Body of pancreas (tissue), 4 donors: ENCODE data around the gene ANKRD11.

ENCODE experiments used
- POLR2A ChIP-seq, 3 donors: fragments of 450-650 bp; IDR thresholded peaks; one replicate each; pipeline ENCODE4 v1.6.1; 2016; ENCODE audit warnings: antibody characterized with exemption in 3 of 3, mild to moderate bottlenecking in 2 of 3
- TF ChIP-seq, protein P1 (sequence below), 7 experiments: fragments of 450-650 bp in 4 of 7; fragments of 200-600 bp in 3 of 7; sonication (generic) in 3 of 7; IDR thresholded peaks; one replicate each; pipeline ENCODE4 v1.5.1; 2016 to 2019; ENCODE audit warnings: antibody characterized with exemption in 7 of 7

DNA sequence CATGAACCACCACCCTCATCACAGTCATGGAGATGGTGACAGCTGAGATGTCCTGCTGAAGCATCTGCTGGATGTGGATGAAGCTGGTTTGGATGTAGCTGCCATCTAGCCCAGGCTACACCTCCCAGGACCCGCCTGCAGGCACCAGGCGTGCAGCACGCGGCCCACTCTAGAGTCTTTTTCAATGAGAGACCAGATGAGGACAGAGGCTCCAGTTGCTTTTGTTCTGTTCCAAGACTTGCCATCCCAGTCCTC, 170.8 kb downstream of the ANKRD11 start:
- TF ChIP-seq POLR2A (IDR thresholded peaks at IDR 0.05) = no peak
- TF ChIP-seq, protein P1, sequence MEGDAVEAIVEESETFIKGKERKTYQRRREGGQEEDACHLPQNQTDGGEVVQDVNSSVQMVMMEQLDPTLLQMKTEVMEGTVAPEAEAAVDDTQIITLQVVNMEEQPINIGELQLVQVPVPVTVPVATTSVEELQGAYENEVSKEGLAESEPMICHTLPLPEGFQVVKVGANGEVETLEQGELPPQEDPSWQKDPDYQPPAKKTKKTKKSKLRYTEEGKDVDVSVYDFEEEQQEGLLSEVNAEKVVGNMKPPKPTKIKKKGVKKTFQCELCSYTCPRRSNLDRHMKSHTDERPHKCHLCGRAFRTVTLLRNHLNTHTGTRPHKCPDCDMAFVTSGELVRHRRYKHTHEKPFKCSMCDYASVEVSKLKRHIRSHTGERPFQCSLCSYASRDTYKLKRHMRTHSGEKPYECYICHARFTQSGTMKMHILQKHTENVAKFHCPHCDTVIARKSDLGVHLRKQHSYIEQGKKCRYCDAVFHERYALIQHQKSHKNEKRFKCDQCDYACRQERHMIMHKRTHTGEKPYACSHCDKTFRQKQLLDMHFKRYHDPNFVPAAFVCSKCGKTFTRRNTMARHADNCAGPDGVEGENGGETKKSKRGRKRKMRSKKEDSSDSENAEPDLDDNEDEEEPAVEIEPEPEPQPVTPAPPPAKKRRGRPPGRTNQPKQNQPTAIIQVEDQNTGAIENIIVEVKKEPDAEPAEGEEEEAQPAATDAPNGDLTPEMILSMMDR (IDR thresholded peaks at IDR 0.05) = no peak
